ENCODE results near the gene ATP5PB.

- TF ChIP-seq, protein P1, sequence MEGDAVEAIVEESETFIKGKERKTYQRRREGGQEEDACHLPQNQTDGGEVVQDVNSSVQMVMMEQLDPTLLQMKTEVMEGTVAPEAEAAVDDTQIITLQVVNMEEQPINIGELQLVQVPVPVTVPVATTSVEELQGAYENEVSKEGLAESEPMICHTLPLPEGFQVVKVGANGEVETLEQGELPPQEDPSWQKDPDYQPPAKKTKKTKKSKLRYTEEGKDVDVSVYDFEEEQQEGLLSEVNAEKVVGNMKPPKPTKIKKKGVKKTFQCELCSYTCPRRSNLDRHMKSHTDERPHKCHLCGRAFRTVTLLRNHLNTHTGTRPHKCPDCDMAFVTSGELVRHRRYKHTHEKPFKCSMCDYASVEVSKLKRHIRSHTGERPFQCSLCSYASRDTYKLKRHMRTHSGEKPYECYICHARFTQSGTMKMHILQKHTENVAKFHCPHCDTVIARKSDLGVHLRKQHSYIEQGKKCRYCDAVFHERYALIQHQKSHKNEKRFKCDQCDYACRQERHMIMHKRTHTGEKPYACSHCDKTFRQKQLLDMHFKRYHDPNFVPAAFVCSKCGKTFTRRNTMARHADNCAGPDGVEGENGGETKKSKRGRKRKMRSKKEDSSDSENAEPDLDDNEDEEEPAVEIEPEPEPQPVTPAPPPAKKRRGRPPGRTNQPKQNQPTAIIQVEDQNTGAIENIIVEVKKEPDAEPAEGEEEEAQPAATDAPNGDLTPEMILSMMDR (IDR thresholded peaks at IDR 0.05; ENCODE audit: low read depth, low read length, missing input control): no peak
- no peak for TF ChIP-seq EGR1 (IDR thresholded peaks at IDR 0.05; ENCODE audit: low read depth in 2 of 2)
- TF ChIP-seq MAX (IDR thresholded peaks at IDR 0.05): no peak
- TF ChIP-seq RAD21 (IDR thresholded peaks at IDR 0.05): no peak
- no peak for TF ChIP-seq REST (IDR thresholded peaks at IDR 0.05)
- no peak for TF ChIP-seq TAF1 (conservative IDR thresholded peaks at IDR 0.05)
- TF ChIP-seq YY1 (IDR thresholded peaks at IDR 0.05): no peak
- TF ChIP-seq ATF3 (IDR thresholded peaks at IDR 0.05): no peak
- TF ChIP-seq FOXA1 (IDR thresholded peaks at IDR 0.05): no peak
- no peak for TF ChIP-seq GABPA (IDR thresholded peaks at IDR 0.05 in 1 of 2, conservative IDR thresholded peaks at IDR 0.05 in 1 of 2)
These were observed 34.6 kb downstream of the ATP5PB start for GRCh38 chr1:111483876-111484275.
